Subcutaneous adipose tissue (tissue), 4 donors: Measurements from ENCODE around the gene SDF2. TPM values are rescaled to one million over a fixed set of nuclear protein-coding genes. Genes with fewer than 3 reads are reported as not detected.

Experiments used
- CTCF ChIP-seq: fragments of 450-650 bp; IDR thresholded peaks from one replicate; pipeline ENCODE4 v1.5.1; 2016; ENCODE audit warnings: low read depth, mild to moderate bottlenecking, control low read depth, antibody characterized with exemption, moderate library complexity
- total RNA-seq, 4 donors: library from RNA; depleted of rRNA; stranded (reverse); fragments of >200 nt; gene quantifications; one replicate each; pipeline ENCODE4 v1.1.0, GENCODE V29; 2016

Gene SDF2
- total RNA-seq, 4 donors from 2014 or later, result 37.4 to 43.7 (median 39.1) TPM

- no peak for TF ChIP-seq CTCF
These were observed 20.9 kb upstream of the SDF2 start for GRCh38 chr17:28682655-28683054.

GRCh38 chr17:28675980-28676379 lies 14.3 kb upstream of the SDF2 start:
- no peak for TF ChIP-seq CTCF

GRCh38 chr17:28675490-28675889 lies 13.8 kb upstream of the SDF2 start:
- no peak for TF ChIP-seq CTCF

- no peak for TF ChIP-seq CTCF
These were observed 8.2 kb upstream of the SDF2 start for GRCh38 chr17:28669918-28670317.

- no peak for TF ChIP-seq CTCF
These were observed 6.2 kb upstream of the SDF2 start for GRCh38 chr17:28667870-28668269.

- TF ChIP-seq CTCF, result no peak
These were observed 4.3 kb upstream of the SDF2 start for GRCh38 chr17:28665994-28666393.

- TF ChIP-seq CTCF, result no peak
These were observed 2.0 kb upstream of the SDF2 start for GRCh38 chr17:28663723-28664122.

GRCh38 chr17:28662527-28662829 lies 772 bp upstream of the SDF2 start:
- no peak for TF ChIP-seq CTCF
